Breast epithelium (tissue), 3 donors: ENCODE data around the gene TWF2.

Source experiments
- CTCF ChIP-seq, 3 donors: fragments of 450-650 bp; IDR thresholded peaks; one replicate each; pipeline ENCODE4 v1.5.1; 2016 to 2017; ENCODE audit warnings: antibody characterized with exemption in 3 of 3, mild to moderate bottlenecking in 3 of 3, moderate library complexity in 3 of 3
- POLR2A ChIP-seq: fragments of 450-650 bp; IDR thresholded peaks from one replicate; pipeline ENCODE4 v1.6.1; 2016; ENCODE audit warnings: antibody characterized with exemption, mild to moderate bottlenecking, moderate library complexity
- POLR2AphosphoS5 ChIP-seq, 3 donors: sonication (generic); formaldehyde crosslinking; IDR thresholded peaks; one replicate each; pipeline ENCODE4 v1.6.1; 2017; ENCODE audit warnings: antibody characterized with exemption in 3 of 3

DNA sequence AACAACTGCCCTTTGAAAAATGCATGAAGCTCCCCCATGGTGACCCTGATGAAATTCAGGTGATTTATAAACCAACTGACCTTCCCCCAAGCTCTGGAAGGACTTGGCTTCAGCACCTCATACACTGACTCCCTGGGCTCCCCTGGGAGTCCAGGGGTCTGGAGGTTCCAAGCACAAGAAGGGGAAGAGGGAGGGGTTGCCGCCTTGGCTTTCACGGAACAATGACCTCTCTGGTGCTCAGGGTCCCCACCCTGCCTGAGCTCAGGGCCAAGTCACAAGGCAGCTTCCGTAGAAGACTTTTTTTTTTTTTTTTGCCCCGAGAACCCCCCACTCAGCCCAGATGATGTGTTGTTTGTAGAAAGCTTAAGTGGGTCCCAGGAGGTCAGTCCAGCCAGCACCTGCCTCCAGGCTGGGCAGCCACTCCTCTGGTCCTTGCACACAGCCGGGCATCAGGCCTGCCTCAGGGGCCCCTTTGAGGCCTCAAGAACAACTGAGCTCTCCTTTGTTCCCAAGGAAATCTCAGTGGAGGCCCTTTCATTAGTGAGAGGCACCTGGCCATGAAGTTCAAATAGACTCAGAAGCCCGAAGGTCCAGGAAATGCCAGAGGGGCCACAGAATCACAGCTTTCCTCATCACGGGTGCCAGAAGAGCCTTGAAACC is 55.0 kb downstream of the TWF2 start:
- TF ChIP-seq CTCF (IDR thresholded peaks at IDR 0.05) (no peak), POLR2A (no peak), POLR2AphosphoS5 (IDR thresholded peaks at IDR 0.05) (no peak)
